GM18868 (cell line): Measurements from ENCODE around the gene ADGRG4.
"Not testable (repeated sequence)": the region's sequence is repeated elsewhere in the genome, so short reads cannot be mapped to it uniquely, and the experiment has no call there.

Source experiments
- ATAC-seq: cut with Tn5 transposase; IDR thresholded peaks from one replicate; pipeline ENCODE4 v1.9.1; 2021; ENCODE audit warnings: mild to moderate bottlenecking, moderate library complexity; ENCODE audit not compliant: unreplicated experiment

Gene ADGRG4

DNA sequence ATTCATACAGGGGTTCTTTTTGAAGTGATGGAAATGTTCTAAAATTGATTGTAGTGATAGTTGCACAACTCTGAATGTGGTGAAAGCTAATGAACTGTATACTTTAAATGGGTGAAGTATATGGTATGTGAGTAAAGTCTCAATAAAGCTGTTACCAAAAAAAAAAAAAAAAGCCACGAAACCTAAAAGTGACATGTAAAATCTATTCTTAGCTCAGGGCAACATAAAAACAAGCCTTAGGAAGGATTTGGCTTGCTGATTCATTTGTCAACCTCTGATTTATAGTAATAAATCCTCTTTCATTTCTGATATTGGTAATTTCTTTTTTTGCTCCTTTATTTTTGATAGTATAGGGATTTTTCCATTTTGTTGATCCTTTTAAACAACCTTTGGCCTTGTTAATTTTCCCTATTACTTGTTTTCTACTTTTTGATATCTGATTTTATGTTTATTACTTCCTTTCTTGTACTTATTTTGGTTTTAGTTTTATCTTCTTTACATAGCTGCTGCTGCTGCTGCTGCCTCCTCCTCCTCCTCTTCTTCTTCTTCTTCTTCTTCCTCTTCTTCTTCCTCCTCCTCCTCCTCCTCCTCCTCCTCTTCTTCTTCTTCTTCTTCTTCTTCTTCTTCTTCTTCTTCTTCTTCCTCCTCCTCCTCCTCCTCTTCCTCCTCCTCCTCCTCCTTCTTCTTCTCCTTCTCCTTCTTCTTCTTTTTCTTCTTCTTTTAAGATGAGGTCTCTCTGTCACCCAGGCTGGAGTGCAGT, 79.4 kb downstream of the ADGRG4 start:
- no peak for ATAC-seq

DNA sequence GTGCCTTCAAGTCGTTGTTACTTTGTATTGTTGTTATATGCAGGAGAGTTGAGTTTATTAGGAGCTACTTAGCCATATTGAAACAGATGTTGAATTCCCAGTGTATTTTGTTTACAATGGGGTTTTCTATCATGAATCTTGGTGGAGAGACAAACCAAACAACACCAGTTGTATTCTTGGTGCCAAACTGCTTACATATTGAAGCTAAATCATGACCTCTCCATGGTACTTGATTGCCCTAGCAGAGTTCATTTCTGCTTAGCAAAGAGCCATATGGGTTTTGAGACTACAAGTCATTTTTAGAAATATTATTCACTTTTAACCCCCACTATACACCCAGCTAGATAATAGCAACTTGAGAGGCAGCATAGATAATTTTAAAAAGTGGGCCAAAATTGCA, 85.4 kb downstream of the ADGRG4 start:
- no peak for ATAC-seq

DNA sequence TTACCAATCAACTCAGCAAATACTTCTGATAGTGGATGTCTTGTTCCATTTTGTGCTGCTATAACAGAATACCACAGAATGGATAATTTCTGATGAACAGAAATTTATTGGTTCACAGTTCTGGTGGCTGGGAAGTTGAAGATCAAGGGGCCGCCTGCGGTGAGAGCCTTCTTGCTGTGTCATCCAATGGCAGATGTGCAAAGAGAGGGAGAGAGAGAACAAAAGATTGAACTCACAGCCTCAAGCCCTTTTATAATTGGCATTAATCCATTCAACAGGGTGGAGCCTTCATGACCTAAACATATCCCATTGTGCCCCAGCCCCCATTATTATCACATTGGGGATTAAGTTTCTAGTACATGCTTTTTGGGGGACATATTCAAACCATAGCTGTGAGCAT, 86.1 kb downstream of the ADGRG4 start:
- ATAC-seq, result no peak

DNA sequence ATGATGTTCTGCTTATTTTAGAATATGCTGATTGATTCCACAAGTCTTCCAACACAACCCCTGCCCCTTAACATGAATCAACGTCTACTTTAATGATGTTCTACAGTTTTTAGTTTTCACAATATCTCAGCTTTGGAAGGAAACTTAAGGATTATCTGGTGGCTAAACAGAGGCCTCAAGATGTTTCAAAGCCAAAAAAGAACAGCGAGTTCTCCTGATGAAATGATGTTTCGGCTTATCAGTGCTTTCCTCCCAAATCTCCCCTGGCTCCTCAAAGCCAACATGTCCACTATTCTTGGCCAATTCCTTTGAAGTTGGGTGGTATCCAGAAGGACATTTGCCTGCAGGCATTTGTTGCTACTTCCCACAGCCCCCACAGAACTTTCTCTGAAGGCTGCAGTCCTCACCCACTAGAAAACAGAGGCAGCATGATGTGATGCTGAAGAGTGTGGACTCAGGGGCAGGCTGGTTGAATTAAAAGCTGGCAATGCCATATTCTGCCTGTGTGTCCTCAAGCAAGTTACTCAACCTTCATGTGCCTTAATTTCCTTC, 87.3 kb downstream of the ADGRG4 start:
- no peak for ATAC-seq

DNA sequence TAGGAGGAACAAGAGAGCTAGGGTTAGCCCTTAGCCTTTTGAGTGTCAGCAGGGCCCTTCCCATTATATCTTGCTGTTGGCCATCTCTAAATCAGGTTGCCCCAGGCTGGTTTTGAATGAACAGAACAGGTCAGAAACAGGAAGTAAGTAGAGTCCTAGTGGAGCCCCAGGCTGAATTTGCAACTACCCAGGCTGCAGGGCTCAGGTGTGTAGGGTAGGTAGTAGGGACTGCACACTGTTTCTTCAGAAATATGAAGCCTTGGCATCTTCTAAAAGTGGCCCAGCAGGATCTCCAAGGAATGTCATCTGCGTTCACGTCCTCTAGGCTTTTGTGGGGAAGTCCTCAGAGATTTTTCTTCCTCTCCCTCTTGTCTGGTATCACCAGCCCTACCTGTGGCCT, 90.2 kb downstream of the ADGRG4 start:
- no peak for ATAC-seq

DNA sequence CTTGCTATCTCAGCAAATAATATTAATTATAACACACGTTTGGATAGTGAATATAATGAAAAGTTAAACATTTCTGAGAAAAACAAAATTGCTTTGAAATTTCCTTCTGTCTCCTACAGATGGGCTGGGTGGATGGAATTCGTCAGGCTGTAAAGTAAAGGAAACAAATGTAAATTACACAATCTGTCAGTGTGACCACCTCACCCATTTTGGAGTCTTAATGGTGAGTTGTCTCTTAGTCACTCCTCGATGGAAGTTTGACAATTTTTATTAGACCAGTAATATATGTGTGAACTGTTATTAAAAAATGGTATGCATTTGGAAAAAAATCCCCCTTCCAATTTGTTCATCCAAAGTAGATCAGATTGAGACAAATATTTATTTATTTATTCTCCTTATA, 94.5 kb downstream of the ADGRG4 start:
- ATAC-seq, result no peak

DNA sequence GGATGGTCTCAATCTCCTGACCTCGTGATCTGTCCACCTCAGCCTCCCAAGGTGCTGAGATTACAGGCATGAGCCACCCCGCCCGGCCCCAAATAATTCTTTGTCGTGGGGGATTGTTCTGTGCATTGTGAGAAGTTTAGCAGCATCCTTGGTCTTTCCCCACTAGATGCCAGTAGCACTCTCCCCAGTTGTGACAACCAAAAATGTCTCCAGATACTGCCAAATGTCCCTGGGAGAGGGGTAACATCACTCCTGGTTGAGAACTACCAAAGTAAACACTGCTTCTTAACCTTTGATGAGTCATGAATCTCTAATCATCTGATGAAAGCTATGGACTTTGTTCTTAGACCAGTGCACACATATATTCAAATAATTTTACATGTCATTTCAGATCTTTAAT, 96.2 kb downstream of the ADGRG4 start:
- ATAC-seq, result no peak

DNA sequence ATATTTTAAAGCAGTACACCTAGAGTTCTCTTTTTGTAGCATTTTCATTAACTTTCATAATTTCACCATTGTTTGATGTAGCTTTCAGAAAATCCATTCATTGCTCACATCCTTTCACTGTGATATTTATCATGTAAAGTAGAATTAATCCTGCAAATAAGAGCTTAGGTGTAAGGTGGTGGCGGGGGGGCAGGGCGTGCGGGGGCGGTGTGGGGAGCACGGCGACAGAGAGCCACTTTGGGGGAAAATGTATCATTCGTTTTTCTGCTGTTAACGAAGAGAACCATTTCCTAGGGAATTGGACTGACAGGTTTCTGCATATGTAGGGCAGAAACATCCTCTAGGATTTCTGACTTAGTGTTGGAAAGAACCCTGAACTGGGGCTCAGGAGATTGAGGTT, 104.4 kb downstream of the ADGRG4 start:
- no peak for ATAC-seq

DNA sequence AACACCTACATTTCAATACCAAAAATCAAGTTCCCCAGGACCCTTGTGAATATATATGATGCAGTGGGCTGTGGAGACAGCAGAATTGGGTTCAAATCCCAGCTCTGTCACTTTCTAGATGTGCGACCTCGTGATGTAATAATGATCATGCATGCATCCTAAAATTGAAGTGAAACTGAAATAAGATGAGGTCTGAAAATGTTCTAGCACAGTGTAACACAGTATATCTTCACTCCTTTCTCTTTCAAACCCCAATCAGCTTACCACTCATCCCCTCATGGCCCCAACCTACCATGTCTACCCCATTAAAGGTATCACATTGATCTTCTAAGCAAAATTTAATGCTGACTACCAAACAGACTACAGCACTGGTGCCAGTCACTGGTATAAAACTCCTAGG, 117.0 kb downstream of the ADGRG4 start:
- ATAC-seq, result no peak

DNA sequence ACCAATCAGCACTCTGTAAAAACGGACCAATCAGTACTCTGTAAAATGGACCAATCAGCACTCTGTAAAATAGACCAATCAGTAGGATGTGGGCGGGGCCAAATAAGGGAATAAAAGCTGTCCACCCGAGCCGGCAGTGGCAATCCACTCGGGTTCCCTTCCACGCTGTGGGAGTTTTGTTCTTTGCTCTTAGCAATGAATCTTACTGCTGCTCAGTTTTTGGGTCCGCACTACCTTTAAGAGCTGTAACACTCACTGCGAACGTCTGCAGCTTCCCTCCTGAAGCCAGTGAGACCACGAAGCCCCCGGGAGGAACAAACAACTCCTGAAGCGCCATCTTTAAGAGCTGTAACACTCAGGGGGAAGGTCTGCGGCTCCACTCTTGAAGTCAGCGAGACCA, 120.6 kb downstream of the ADGRG4 start:
- ATAC-seq, result no peak

DNA sequence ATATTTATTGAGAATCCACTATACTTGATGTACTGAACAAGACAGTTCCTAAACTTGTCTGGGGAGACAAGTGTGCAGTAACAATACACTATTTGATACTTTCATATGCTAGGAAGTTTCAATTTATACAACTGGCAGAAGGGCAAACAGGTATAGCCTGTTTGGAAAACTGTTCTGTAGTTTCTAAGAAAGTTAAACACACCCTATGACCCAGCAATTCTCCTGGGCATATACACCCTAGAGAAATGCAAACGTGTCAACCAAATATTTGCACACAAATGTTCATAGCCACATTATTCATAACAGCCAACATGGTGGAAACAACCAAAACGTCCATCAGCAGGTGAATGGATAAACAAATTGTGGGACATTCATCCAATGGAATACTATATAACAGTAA, 123.0 kb downstream of the ADGRG4 start:
- no peak for ATAC-seq

DNA sequence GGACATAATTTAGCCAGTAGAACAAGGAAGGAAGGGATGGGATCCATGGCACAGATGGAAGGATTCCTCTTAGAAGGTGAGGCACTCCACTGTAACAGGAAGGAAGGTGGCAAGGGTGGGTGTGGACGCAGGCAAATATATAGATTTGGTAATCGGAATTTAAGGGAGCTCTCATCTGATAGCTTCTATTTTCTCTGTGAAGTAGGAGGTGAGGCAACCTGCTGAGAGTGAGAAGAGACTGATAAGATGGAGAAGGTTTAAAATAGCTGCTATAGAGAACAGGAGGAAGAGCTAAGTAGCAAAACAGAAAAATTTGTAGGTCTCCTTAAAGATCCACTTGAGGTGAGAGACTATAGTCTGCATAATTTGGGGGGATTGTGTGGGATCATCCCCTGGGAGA, 125.2 kb downstream of the ADGRG4 start:
- ATAC-seq, result no peak

DNA sequence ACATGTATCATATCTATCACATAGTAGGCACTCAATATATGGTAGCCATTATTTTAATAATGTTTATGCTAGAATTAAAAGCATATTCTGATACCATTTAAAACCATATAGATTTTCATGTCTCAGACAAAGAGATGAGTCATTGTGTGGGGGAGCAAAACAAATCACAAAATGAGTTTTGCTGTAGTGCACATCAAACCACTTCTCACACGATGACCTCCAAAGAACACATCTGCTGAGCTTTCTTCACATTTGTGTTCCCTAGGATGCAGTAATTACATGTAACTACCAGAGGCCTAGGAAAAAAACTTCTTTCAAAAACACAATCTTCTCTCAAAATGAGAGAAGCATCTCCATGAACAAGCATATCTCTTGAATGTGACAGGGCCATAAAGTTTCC, 130.9 kb downstream of the ADGRG4 start:
- no peak for ATAC-seq

DNA sequence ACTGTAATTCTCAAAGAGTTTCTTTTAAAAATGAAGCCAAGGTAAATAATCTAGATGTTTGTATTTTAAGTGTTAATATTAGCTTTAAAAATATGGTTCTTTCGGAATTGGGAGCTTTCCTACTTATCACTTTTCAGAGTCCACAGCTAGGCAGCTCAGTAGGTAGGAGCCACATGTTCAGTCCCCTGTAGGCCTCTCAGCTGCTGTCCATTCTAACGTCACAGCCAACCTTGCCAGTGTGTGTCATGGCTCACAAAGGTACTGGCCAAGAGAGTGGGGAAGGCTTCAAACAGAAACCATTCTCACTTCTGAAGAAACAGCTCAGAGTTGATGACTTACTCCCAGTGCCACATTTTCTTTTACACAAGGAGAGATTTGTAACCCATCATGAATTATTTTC, 137.0 kb downstream of the ADGRG4 start:
- no peak for ATAC-seq

DNA sequence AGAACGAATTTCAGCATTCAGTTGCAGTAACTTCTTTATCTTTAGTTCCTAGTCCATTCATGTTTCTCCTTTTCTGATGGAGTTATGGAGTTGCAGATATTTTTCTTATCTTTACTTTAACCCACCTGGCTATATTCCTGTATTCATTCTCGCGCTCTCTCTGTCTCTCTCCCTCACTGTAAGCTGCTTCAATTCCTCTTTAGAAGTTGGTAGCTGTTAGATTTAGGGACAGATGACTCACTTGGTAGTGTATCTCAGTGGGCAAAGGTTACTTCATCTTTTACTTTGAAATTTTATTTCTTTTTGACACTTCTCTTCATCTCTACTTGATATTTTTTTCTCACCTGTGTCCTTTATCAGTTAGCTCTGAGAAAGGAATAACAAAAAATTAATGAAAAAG, 137.4 kb downstream of the ADGRG4 start:
- ATAC-seq, result no peak

DNA sequence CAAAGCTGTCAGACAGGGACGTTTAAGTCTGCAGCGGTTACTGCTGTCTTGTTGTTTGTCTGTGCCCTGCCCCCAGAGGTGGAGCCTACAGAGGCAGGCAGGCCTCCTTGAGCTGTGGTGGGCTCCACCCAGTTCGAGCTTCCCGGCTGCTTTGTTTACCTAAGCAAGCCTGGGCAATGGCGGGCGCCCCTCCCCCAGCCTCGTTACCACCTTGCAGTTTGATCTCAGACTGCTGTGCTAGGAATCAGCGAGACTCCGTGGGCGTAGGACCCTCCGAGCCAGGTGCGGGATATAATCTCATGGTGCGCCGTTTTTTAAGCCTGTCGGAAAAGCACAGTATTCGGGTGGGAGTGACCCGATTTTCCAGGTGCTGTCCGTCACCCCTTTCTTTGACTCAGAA, 144.9 kb downstream of the ADGRG4 start:
- ATAC-seq, result not testable (repeated sequence)

DNA sequence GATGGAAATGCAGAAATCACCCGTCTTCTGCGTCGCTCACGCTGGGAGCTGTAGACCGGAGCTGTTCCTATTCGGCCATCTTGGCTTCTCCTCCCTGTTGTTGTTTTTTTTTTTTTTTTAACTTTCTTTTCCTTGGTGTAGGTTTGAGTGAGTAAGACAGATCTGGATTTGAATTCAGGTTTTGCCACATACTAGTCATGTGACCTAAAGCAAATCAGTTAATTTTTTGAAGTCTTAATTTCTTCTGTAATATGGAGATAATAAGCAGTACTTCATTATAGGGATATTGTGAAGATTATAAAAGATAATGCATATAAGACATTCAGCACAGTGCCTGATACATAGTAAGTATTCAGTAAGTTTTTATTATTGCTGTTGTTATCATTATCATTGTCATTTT, 145.4 kb downstream of the ADGRG4 start:
- ATAC-seq, result no peak

DNA sequence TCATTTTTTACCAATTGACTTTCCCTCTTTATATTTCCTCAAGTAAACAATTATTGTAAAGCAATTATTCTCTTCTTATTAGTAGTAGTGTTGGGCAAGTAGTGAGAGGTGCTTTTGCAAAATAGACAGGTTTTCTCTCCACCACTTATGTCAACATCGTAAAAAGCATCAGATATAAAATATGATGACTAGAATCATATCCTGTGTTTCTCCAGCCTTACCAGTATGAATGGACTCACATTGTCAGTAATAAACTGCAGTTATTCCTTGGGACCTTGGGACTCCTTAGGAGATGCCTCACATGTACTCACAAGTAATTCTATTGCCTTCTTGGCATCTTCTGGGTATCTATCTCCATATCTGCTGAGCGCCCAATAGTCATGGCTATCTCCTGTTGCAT, 146.5 kb downstream of the ADGRG4 start:
- ATAC-seq, result no peak

DNA sequence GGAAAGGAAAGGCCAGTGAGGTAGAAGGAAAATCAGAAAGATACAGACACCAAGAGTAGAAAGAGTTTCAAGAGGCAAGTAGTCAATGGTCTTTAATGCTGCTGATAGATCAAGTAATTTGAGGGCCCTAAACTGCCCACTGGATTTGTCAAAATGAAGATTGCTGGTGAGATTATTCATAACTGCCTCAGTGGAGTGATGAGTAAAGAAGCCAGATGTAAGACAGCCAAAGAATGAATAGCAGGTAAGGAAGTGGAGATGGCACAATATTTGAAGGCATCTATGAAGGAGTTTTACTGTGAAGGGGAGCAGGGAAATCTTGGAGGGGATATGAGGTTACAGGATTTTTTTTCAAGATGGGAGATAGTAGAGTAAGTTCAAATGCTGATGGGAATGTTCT, 147.2 kb downstream of the ADGRG4 start:
- no peak for ATAC-seq

DNA sequence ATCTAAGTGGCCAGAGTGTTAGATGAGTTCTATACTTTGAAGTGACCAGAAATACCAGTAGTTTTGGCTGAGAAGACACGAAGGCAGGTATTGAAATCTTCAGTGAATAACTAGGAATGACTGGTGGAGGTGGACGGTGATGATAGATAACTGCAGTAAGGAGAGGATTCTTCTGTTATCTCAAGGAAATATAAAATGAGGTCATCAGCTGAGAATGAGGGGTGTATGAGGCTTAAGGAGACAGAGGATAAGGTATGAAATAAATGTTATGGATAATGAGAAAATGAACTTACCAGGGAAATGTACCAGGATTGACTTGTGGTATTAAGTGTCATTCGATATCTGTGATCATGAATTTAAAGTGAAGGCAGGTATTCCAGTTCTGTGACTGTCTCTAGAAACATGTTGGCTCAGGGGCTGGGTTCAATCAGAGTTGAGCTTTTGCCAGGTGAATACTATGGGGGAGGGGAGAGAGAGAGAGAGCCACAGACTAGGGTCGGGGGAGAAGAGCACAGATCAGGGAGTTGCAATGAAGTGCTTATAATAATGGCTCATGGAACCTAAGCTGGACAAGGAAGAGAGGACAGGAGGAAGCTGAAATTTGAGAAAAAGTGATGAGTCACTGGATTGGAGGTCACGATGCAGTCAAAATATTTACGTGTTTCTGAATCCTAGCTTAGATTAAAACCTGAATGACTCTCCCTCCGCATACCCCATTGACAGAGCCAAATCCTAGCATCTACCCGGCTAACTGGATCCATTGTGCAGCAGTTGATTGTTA, 149.5 kb downstream of the ADGRG4 start:
- ATAC-seq, result no peak

DNA sequence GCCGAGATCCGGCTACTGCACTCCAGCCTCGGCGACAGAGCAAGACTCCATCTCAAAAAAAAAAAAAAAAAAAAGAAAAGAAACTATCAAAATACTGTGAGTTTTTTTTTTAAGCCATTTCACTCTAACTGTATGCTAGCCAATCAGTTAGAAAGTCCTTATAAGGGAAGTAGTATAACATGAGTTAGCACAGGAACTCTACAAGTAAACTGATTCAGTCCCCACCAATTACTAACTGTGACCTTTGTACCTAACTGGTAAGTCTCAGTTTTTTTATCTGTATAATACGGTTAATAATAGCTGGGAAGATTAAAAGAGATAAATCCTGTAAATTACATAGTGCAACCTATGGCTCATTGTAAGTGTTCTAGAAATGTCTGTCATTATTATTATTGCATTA, 151.9 kb downstream of the ADGRG4 start:
- ATAC-seq, result no peak

DNA sequence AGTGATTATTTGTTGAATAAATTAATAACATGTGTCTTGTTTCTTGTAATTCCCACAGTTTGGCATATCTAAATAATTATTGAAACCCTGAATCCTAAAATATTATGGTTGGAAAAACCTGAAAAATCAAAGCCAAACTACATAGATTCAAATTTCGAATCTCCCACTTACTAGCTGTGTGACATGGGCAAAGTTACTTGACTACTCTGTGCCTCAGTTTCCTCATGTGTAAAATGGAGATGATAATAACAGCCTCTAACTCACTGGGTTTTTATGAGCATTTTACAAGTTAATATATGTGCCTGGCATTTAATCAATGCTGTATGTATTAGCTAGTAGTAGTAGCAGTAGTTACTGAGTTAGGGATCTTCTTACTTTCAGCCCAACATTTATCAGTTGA, 152.4 kb downstream of the ADGRG4 start:
- ATAC-seq, result no peak
